H1 (cell line): Measurements from ENCODE around the gene UGT1A8. TPM values are rescaled to one million over a fixed set of nuclear protein-coding genes. Genes with fewer than 3 reads are reported as not detected.

Experiments used
- HDAC2 ChIP-seq, 2 experiments: fragments of 300-600 bp in 1 of 2; sonication (generic) in 1 of 2; IDR thresholded peaks; 2 replicates each; pipeline ENCODE4 v1.6.1; 2011 to 2012; ENCODE audit warnings: low read depth in 2 of 2, low read length in 2 of 2, mild to moderate bottlenecking in 2 of 2, moderate library complexity in 2 of 2, borderline replicate concordance in 1 of 2, inconsistent platforms in 1 of 2
- MAFK ChIP-seq: IDR thresholded peaks from 2 replicates; pipeline ENCODE4 v1.6.1; 2012; ENCODE audit warnings: low read depth, mild to moderate bottlenecking, improper control_type of control experiment, low read length
- RFX5 ChIP-seq: IDR thresholded peaks from 2 replicates; pipeline ENCODE4 v1.6.1; 2011; ENCODE audit warnings: low read depth, low read length, improper control_type of control experiment, borderline replicate concordance
- SAP30 ChIP-seq: fragments of 300-600 bp; sonication (generic); IDR thresholded peaks from 2 replicates; pipeline ENCODE4 v1.7.1; 2012; ENCODE audit warnings: low read length, moderate library complexity, mild to moderate bottlenecking, inconsistent platforms; ENCODE audit not compliant: insufficient read depth, insufficient replicate concordance
- SIRT6 ChIP-seq: IDR thresholded peaks from one replicate; pipeline ENCODE4 v1.7.1; 2012; ENCODE audit warnings: low read length, inconsistent platforms
- SRF ChIP-seq: IDR thresholded peaks from 2 replicates; pipeline ENCODE4 v1.6.1; 2011; ENCODE audit warnings: mild to moderate bottlenecking, low read depth, low read length, moderate library complexity
- polyA plus RNA-seq, 7 experiments: library from polyadenylated mRNA; depleted of rRNA in 3 of 7; stranded (reverse) in 5 of 7; unstranded in 2 of 7; fragments of >200 nt in 5 of 7; fragments of 200-250 nt in 2 of 7; gene quantifications; 1 replicate in 5 of 7; 2 replicates in 1 of 7; 4 replicates in 1 of 7; pipeline versions ENCODE4 v1.2.1 to v1.2.3, GENCODE V29; 2011 to 2013; ENCODE audit warnings: missing spikeins in 2 of 7, mixed read lengths in 2 of 7
- total RNA-seq: library from RNA; stranded (reverse); fragmentation: NEBNext Ultra II Directional; extraction: Animal tissue kit (Norgen Biotek cat#: 25700); gene quantifications from 2 replicates; pipeline ENCODE4 v1.2.1, GENCODE V29; 2021
- TF ChIP-seq, protein P1 (sequence below): fragments of 300-600 bp; sonication (generic); IDR thresholded peaks from 2 replicates; pipeline ENCODE4 v1.7.1; 2012; ENCODE audit warnings: low read length, moderate library complexity, mild to moderate bottlenecking, inconsistent platforms; ENCODE audit not compliant: insufficient replicate concordance

UGT1A8 gene
- total and polyA plus RNA-seq, 2 of the 8 experiments (the other 6 are each of a cell fraction or from before 2014, with no cell fraction given), result not detected

DNA sequence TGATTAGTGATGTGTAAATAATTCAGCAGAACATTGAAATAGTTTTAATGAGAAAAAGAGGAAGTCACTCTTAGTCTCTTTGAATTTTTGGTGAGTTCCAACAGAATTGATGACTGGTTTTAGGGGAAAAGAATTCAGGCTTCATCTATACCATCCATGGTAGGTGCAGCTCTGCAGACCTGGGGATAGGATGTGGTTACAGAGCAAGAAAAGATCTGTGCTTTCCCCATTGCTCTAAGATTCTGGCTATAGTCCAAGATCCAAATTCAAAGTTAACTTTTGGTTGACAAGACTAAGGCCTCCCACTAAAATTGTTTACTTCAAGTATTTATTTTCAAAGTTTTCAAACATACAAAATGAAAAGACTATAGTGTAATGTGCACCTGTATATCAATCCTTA, 22.4 kb downstream of the UGT1A8 start (continued):
- TF ChIP-seq, protein P1, sequence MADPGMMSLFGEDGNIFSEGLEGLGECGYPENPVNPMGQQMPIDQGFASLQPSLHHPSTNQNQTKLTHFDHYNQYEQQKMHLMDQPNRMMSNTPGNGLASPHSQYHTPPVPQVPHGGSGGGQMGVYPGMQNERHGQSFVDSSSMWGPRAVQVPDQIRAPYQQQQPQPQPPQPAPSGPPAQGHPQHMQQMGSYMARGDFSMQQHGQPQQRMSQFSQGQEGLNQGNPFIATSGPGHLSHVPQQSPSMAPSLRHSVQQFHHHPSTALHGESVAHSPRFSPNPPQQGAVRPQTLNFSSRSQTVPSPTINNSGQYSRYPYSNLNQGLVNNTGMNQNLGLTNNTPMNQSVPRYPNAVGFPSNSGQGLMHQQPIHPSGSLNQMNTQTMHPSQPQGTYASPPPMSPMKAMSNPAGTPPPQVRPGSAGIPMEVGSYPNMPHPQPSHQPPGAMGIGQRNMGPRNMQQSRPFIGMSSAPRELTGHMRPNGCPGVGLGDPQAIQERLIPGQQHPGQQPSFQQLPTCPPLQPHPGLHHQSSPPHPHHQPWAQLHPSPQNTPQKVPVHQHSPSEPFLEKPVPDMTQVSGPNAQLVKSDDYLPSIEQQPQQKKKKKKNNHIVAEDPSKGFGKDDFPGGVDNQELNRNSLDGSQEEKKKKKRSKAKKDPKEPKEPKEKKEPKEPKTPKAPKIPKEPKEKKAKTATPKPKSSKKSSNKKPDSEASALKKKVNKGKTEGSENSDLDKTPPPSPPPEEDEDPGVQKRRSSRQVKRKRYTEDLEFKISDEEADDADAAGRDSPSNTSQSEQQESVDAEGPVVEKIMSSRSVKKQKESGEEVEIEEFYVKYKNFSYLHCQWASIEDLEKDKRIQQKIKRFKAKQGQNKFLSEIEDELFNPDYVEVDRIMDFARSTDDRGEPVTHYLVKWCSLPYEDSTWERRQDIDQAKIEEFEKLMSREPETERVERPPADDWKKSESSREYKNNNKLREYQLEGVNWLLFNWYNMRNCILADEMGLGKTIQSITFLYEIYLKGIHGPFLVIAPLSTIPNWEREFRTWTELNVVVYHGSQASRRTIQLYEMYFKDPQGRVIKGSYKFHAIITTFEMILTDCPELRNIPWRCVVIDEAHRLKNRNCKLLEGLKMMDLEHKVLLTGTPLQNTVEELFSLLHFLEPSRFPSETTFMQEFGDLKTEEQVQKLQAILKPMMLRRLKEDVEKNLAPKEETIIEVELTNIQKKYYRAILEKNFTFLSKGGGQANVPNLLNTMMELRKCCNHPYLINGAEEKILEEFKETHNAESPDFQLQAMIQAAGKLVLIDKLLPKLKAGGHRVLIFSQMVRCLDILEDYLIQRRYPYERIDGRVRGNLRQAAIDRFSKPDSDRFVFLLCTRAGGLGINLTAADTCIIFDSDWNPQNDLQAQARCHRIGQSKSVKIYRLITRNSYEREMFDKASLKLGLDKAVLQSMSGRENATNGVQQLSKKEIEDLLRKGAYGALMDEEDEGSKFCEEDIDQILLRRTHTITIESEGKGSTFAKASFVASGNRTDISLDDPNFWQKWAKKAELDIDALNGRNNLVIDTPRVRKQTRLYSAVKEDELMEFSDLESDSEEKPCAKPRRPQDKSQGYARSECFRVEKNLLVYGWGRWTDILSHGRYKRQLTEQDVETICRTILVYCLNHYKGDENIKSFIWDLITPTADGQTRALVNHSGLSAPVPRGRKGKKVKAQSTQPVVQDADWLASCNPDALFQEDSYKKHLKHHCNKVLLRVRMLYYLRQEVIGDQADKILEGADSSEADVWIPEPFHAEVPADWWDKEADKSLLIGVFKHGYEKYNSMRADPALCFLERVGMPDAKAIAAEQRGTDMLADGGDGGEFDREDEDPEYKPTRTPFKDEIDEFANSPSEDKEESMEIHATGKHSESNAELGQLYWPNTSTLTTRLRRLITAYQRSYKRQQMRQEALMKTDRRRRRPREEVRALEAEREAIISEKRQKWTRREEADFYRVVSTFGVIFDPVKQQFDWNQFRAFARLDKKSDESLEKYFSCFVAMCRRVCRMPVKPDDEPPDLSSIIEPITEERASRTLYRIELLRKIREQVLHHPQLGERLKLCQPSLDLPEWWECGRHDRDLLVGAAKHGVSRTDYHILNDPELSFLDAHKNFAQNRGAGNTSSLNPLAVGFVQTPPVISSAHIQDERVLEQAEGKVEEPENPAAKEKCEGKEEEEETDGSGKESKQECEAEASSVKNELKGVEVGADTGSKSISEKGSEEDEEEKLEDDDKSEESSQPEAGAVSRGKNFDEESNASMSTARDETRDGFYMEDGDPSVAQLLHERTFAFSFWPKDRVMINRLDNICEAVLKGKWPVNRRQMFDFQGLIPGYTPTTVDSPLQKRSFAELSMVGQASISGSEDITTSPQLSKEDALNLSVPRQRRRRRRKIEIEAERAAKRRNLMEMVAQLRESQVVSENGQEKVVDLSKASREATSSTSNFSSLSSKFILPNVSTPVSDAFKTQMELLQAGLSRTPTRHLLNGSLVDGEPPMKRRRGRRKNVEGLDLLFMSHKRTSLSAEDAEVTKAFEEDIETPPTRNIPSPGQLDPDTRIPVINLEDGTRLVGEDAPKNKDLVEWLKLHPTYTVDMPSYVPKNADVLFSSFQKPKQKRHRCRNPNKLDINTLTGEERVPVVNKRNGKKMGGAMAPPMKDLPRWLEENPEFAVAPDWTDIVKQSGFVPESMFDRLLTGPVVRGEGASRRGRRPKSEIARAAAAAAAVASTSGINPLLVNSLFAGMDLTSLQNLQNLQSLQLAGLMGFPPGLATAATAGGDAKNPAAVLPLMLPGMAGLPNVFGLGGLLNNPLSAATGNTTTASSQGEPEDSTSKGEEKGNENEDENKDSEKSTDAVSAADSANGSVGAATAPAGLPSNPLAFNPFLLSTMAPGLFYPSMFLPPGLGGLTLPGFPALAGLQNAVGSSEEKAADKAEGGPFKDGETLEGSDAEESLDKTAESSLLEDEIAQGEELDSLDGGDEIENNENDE, result no peak
- TF ChIP-seq SIRT6, result no peak
- no peak for TF ChIP-seq HDAC2 (IDR thresholded peaks at IDR 0.05; ENCODE audit: borderline replicate concordance in 1 of 2, low read depth in 2 of 2, low read length in 2 of 2)
- no peak for TF ChIP-seq MAFK
- no peak for TF ChIP-seq SAP30
- TF ChIP-seq RFX5, result no peak
- TF ChIP-seq SRF, result no peak
